ENCODE measurements around the gene RGS6. TPM values are rescaled to one million over a fixed set of nuclear protein-coding genes. Genes with fewer than 3 reads are reported as not detected.

RGS6 gene
- total and polyA plus RNA-seq, 7 donors = 0.79 to 8.0 (median 1.6) TPM; not detected in 2

- no peaks in the 10 kb centered on the region for H3K9me3 ChIP-seq
- intact Hi-C loops (cut with DNase I) = no loop called here
- 94 to 95% methylated on average over 20 of the region's 20 CpGs for WGBS, 2 donors
- peaks cover 0 to 5% (median 2%) of the 10 kb centered on the region in 4 donors for H3K4me1 ChIP-seq
- no peak for DNase-seq
- H3K27ac ChIP-seq = no peak overlapping the region
- no peaks in the 10 kb centered on the region for H3K36me3 ChIP-seq
- no peak for TF ChIP-seq CTCF (IDR thresholded peaks at IDR 0.05)
- TF ChIP-seq POLR2AphosphoS5 (IDR thresholded peaks at IDR 0.05) = no peak
- no peak for TF ChIP-seq EP300 (IDR thresholded peaks at IDR 0.05)
- TF ChIP-seq POLR2A (IDR thresholded peaks at IDR 0.05) = no peak
- H3K4me3 ChIP-seq = no peak overlapping the region
- H3K27me3 ChIP-seq = no peaks in the 10 kb centered on the region
These were observed 630.1 kb downstream of the RGS6 start for GRCh38 chr14:72562300-72562699.

GRCh38 chr14:72563676-72564075, 631.4 kb downstream of the RGS6 start:
- TF ChIP-seq CTCF (IDR thresholded peaks at IDR 0.05) = no peak
- no peak for TF ChIP-seq POLR2AphosphoS5 (IDR thresholded peaks at IDR 0.05)
- WGBS, 2 donors = 77 to 88% methylated on average over 7 of the region's 7 CpGs

DNA sequence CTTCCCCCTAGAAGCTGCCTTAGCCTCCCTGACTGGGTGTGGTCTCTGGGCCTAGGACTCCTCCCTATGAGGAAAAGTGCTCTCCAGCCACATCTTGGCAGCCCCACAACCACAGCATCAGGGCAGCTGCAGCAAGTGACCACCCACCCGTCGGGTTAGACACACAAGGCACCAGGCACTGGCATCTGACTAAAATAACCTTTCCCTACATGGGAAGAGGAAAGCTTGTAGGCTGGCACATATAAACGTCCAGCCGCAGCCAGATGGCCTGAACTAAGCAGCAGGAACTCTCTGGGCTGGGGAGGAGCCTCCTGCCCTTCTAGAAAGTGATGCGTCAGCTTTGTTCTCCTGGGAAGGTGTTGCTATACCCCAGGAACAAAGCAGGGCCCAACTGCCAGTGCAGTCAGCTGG, 632.9 kb downstream of the RGS6 start:
- no peak overlapping the region for H3K4me3 ChIP-seq
- H3K4me1 ChIP-seq = peaks cover 0 to 5% (median 2%) of the 10 kb centered on the region in 4 donors
- no peak overlapping the region for H3K27ac ChIP-seq
- 74 to 89% methylated on average over 5 of the region's 5 CpGs for WGBS, 2 donors
- intact Hi-C loops (cut with DNase I) = no loop called here
- H3K36me3 ChIP-seq = no peaks in the 10 kb centered on the region
- DNase-seq = peak; percentile 56
- H3K9me3 ChIP-seq = no peaks in the 10 kb centered on the region
- TF ChIP-seq POLR2AphosphoS5 (IDR thresholded peaks at IDR 0.05) (peak in 1 of 4 donors; percentile 6), EP300 (IDR thresholded peaks at IDR 0.05) (no peak), POLR2A (IDR thresholded peaks at IDR 0.05) (no peak), CTCF (IDR thresholded peaks at IDR 0.05) (no peak)
- H3K27me3 ChIP-seq = no peaks in the 10 kb centered on the region

More at GRCh38 chr14:72563676-72564075, 631.4 kb downstream of the RGS6 start:
- no peak overlapping the region for H3K27ac ChIP-seq
- peaks cover 0 to 5% (median 2%) of the 10 kb centered on the region in 4 donors for H3K4me1 ChIP-seq
- intact Hi-C loops (cut with DNase I) = no loop called here
- no peaks in the 10 kb centered on the region for H3K9me3 ChIP-seq
- no peak overlapping the region for H3K4me3 ChIP-seq
- H3K27me3 ChIP-seq = no peaks in the 10 kb centered on the region
- no peaks in the 10 kb centered on the region for H3K36me3 ChIP-seq
- no peak for DNase-seq

GRCh38 chr14:72565917-72566316, 633.7 kb downstream of the RGS6 start:
- intact Hi-C loops (cut with DNase I) = no loop called here
- no peaks in the 10 kb centered on the region for H3K36me3 ChIP-seq
- H3K27ac ChIP-seq = no peak overlapping the region
- TF ChIP-seq POLR2A (IDR thresholded peaks at IDR 0.05) (no peak), POLR2AphosphoS5 (IDR thresholded peaks at IDR 0.05) (no peak), EP300 (IDR thresholded peaks at IDR 0.05) (no peak), CTCF (IDR thresholded peaks at IDR 0.05) (no peak)
- 65 to 78% methylated on average over 6 of the region's 6 CpGs for WGBS, 2 donors
- peaks cover 0 to 5% (median 2%) of the 10 kb centered on the region in 4 donors for H3K4me1 ChIP-seq
- DNase-seq = peak; percentile 22
- no peaks in the 10 kb centered on the region for H3K27me3 ChIP-seq
- H3K9me3 ChIP-seq = no peaks in the 10 kb centered on the region
- H3K4me3 ChIP-seq = no peak overlapping the region

- intact Hi-C loops (cut with DNase I) = no loop called here
- no peaks in the 10 kb centered on the region for H3K36me3 ChIP-seq
- H3K27ac ChIP-seq = no peak overlapping the region
- no peak overlapping the region for H3K4me3 ChIP-seq
- peak; percentile 13 for DNase-seq
- H3K27me3 ChIP-seq = no peaks in the 10 kb centered on the region
- no peak for TF ChIP-seq POLR2A (IDR thresholded peaks at IDR 0.05)
- no peak for TF ChIP-seq POLR2AphosphoS5 (IDR thresholded peaks at IDR 0.05)
- TF ChIP-seq CTCF (IDR thresholded peaks at IDR 0.05) = no peak
- TF ChIP-seq EP300 (IDR thresholded peaks at IDR 0.05) = no peak
- WGBS, 2 donors = 84 to 85% methylated on average over 6 of the region's 6 CpGs
- H3K9me3 ChIP-seq = no peaks in the 10 kb centered on the region
- peaks cover 0 to 5% (median 2%) of the 10 kb centered on the region in 4 donors for H3K4me1 ChIP-seq
These were observed 635.0 kb downstream of the RGS6 start for GRCh38 chr14:72567226-72567625.
